GM23338 (cell line): ENCODE data around the gene GBP6. TPM values are rescaled to one million over a fixed set of nuclear protein-coding genes. Genes with fewer than 3 reads are reported as not detected.

ENCODE experiments used
- ATAC-seq: fragments of 200-7000 bp; cut with Tn5 transposase; 3 replicates; pipeline ENCODE4 v1.9.1; 2020
- DNase-seq: peaks from one replicate; pipeline ENCODE4 v3.0.0-alpha.2; 2015; ENCODE audit warnings: low spot score
- H2AFZ ChIP-seq: fragments of 200-600 bp; sonication (generic); 2 replicates; pipeline ENCODE4 v1.8.0; 2016; ENCODE audit warnings: antibody characterized with exemption, mild to moderate bottlenecking, moderate library complexity
- H3F3A ChIP-seq: fragments of 200-600 bp; sonication (generic); replicated peaks from 2 replicates; pipeline ENCODE4 v1.8.0; 2017; ENCODE audit warnings: antibody characterized with exemption, mixed run types, low read depth
- H3K27ac ChIP-seq: fragments of 200-600 bp; sonication (generic); 2 replicates; pipeline ENCODE4 v1.6.1; 2016; ENCODE audit warnings: low read depth
- H3K27me3 ChIP-seq: fragments of 200-600 bp; sonication (generic); 2 replicates; pipeline ENCODE4 v1.8.0; 2016; ENCODE audit warnings: mild to moderate bottlenecking, mixed run types, moderate library complexity; ENCODE audit not compliant: insufficient read depth
- H3K36me3 ChIP-seq: fragments of 200-600 bp; sonication (generic); 2 replicates; pipeline ENCODE4 v1.8.0; 2016; ENCODE audit warnings: mild to moderate bottlenecking; ENCODE audit not compliant: insufficient read depth
- H3K4me1 ChIP-seq: fragments of 200-600 bp; sonication (generic); 2 replicates; pipeline ENCODE4 v1.8.0; 2016; ENCODE audit warnings: mild to moderate bottlenecking, moderate library complexity; ENCODE audit not compliant: insufficient read depth
- H3K4me2 ChIP-seq: fragments of 200-600 bp; sonication (generic); 2 replicates; pipeline ENCODE4 v1.7.1; 2017; ENCODE audit warnings: mixed run types
- H3K4me3 ChIP-seq: fragments of 200-600 bp; sonication (generic); 2 replicates; pipeline ENCODE4 v1.6.1; 2016; ENCODE audit warnings: mixed run types
- H3K79me2 ChIP-seq: fragments of 200-600 bp; sonication (generic); replicated peaks from 2 replicates; pipeline ENCODE4 v1.8.0; 2017; ENCODE audit warnings: mild to moderate bottlenecking; ENCODE audit not compliant: insufficient read depth
- H3K9me2 ChIP-seq: fragments of 200-600 bp; sonication (generic); 2 replicates; pipeline ENCODE4 v1.8.0; 2017; ENCODE audit not compliant: insufficient read depth
- H4K20me1 ChIP-seq: fragments of 200-600 bp; sonication (generic); replicated peaks from 2 replicates; pipeline ENCODE4 v1.8.0; 2017; ENCODE audit warnings: mild to moderate bottlenecking; ENCODE audit not compliant: insufficient read depth
- H3K27ac Mint-ChIP-seq: 2 replicates; pipeline ENCODE4 v1.8.0; 2020; ENCODE audit warnings: inconsistent platforms, mild to moderate bottlenecking, moderate library complexity, mixed read lengths
- H3K27me3 Mint-ChIP-seq: 3 replicates; pipeline ENCODE4 v1.8.0; 2022; ENCODE audit warnings: low read depth, mild to moderate bottlenecking, moderate library complexity, mixed read lengths, inconsistent platforms; ENCODE audit not compliant: insufficient read depth, poor library complexity
- H3K36me3 Mint-ChIP-seq: 3 replicates; pipeline ENCODE4 v1.8.0; 2021; ENCODE audit warnings: low read depth, mild to moderate bottlenecking, inconsistent platforms, moderate library complexity, mixed read lengths
- H3K4me1 Mint-ChIP-seq: 3 replicates; pipeline ENCODE4 v1.8.0; 2020; ENCODE audit warnings: mild to moderate bottlenecking, inconsistent platforms, mixed read lengths
- H3K4me3 Mint-ChIP-seq: 3 replicates; pipeline ENCODE4 v1.8.0; 2021; ENCODE audit warnings: moderate library complexity, mild to moderate bottlenecking, inconsistent platforms, mixed read lengths
- H3K9me3 Mint-ChIP-seq: 3 replicates; pipeline ENCODE4 v1.8.0; 2020; ENCODE audit warnings: moderate library complexity, mild to moderate bottlenecking, inconsistent platforms, mixed read lengths
- EZH2 ChIP-seq: fragments of 200-600 bp; sonication (generic); IDR thresholded peaks from one replicate; pipeline ENCODE4 v1.8.0; 2017; ENCODE audit warnings: antibody characterized with exemption, mild to moderate bottlenecking, low read depth; ENCODE audit not compliant: unreplicated experiment
- long read RNA-seq: library from polyadenylated mRNA; unstranded; transcript quantifications from one replicate; pipeline ENCODE4 v2.0.0, GENCODE V29; 2020; ENCODE audit not compliant: unreplicated experiment
- polyA plus RNA-seq: library from polyadenylated mRNA; unstranded; fragments of >200 nt; fragmentation: Nextera tagmentation; extraction: Ambion mirVana; gene quantifications from 2 replicates; pipeline ENCODE4 v1.2.1, GENCODE V29; 2016
- total RNA-seq: library from RNA; depleted of rRNA; stranded (reverse); fragments of >200 nt; shearing (Covaris generic); gene quantifications from 2 replicates; pipeline ENCODE4 v1.2.3, GENCODE V29; 2014; rRNA removed
- TF ChIP-seq, protein P1 (sequence below): fragments of 250-450 bp; sonication (Bioruptor Pico); IDR thresholded peaks from 2 replicates; pipeline ENCODE4 v1.5.0; 2020; ENCODE audit warnings: mild to moderate bottlenecking, moderate library complexity
- TF ChIP-seq, protein P2 (sequence below): IDR thresholded peaks from 2 replicates; pipeline ENCODE4 v1.6.1; 2016; ENCODE audit warnings: antibody characterized with exemption

GBP6 gene
- total RNA-seq (not detected in 2 replicates), polyA plus RNA-seq (not detected in 2 replicates)
- long read RNA-seq = 0 reads

DNA sequence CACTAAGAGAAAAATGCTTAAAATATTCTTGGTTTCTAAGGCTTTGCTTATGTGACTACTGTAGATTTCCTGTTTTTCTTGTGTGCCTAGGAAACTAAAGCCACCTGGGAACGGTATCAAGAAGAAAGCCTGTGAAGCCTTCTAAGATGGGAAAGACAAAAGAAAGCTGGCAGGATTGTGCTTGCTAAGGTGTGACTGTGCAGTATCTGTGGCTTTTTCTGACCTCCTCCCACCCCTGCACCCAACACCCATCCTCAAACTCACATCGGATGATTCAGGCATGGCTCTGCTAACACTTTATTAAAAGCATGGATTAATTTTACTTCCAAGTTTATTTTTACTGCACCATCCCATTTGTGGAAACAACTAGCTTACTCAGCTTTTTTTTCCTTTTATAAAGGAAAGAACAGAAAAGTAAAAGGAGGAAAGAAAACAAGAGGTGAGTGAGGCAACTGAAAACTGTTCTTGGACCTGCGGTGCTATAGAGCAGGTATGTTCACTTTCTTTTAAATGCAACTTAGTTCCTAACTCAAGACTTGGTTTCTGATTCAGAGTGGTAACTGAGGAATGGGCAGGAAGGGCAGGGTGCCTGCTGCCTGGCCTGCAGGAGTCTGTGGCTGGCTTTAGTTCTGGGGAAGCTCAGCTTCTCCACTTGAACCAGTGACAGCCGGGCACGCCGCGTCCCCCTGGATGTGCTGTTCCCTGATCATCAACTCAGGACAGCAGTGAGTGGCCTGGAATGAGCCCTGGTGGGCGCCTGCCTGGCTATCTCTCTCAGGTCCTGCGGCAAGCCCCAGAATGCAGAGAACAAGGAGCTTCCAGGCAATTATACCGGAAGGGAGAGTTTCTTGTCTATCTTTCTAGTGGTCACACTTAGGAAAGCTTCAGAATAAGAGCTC, at the start of gene GBP6:
Gene GBP6, plus strand, starts transcription at position 422 of the 899 bp plus-strand sequence. CDS start 4,493 bp downstream, outside the sequence.
- H3K4me3 ChIP-seq = no peak within 1 kb of the TSS
- no peaks in the 10 kb centered on the region for H3F3A ChIP-seq
- H3K4me1 ChIP-seq = peaks cover 15% of the 10 kb centered on the region
- Mint-ChIP-seq H3K4me1 (peaks cover 28% of the 10 kb centered on the region), H3K4me3 (no peak within 1 kb of the TSS), H3K36me3 (no peaks in the 10 kb centered on the region), H3K9me3 (no peaks in the 10 kb centered on the region), H3K27ac (peak within 1 kb of the TSS; percentile 38), H3K27me3 (peaks cover 5% of the 10 kb centered on the region)
- H3K27ac ChIP-seq = no peak within 1 kb of the TSS
- H4K20me1 ChIP-seq = no peaks in the 10 kb centered on the region
- H3K79me2 ChIP-seq = no peaks in the 10 kb centered on the region
- H3K27me3 ChIP-seq = no peaks in the 10 kb centered on the region
- peak; percentile 71 for ATAC-seq
- peaks cover 6% of the 10 kb centered on the region; the same call in 1 of the 2 replicates for H3K9me2 ChIP-seq
- no peak within 1 kb of the TSS for H3K4me2 ChIP-seq
- peak within 1 kb of the TSS; percentile 57 for H2AFZ ChIP-seq
- peak; percentile 38 for DNase-seq
- TF ChIP-seq, protein P1, sequence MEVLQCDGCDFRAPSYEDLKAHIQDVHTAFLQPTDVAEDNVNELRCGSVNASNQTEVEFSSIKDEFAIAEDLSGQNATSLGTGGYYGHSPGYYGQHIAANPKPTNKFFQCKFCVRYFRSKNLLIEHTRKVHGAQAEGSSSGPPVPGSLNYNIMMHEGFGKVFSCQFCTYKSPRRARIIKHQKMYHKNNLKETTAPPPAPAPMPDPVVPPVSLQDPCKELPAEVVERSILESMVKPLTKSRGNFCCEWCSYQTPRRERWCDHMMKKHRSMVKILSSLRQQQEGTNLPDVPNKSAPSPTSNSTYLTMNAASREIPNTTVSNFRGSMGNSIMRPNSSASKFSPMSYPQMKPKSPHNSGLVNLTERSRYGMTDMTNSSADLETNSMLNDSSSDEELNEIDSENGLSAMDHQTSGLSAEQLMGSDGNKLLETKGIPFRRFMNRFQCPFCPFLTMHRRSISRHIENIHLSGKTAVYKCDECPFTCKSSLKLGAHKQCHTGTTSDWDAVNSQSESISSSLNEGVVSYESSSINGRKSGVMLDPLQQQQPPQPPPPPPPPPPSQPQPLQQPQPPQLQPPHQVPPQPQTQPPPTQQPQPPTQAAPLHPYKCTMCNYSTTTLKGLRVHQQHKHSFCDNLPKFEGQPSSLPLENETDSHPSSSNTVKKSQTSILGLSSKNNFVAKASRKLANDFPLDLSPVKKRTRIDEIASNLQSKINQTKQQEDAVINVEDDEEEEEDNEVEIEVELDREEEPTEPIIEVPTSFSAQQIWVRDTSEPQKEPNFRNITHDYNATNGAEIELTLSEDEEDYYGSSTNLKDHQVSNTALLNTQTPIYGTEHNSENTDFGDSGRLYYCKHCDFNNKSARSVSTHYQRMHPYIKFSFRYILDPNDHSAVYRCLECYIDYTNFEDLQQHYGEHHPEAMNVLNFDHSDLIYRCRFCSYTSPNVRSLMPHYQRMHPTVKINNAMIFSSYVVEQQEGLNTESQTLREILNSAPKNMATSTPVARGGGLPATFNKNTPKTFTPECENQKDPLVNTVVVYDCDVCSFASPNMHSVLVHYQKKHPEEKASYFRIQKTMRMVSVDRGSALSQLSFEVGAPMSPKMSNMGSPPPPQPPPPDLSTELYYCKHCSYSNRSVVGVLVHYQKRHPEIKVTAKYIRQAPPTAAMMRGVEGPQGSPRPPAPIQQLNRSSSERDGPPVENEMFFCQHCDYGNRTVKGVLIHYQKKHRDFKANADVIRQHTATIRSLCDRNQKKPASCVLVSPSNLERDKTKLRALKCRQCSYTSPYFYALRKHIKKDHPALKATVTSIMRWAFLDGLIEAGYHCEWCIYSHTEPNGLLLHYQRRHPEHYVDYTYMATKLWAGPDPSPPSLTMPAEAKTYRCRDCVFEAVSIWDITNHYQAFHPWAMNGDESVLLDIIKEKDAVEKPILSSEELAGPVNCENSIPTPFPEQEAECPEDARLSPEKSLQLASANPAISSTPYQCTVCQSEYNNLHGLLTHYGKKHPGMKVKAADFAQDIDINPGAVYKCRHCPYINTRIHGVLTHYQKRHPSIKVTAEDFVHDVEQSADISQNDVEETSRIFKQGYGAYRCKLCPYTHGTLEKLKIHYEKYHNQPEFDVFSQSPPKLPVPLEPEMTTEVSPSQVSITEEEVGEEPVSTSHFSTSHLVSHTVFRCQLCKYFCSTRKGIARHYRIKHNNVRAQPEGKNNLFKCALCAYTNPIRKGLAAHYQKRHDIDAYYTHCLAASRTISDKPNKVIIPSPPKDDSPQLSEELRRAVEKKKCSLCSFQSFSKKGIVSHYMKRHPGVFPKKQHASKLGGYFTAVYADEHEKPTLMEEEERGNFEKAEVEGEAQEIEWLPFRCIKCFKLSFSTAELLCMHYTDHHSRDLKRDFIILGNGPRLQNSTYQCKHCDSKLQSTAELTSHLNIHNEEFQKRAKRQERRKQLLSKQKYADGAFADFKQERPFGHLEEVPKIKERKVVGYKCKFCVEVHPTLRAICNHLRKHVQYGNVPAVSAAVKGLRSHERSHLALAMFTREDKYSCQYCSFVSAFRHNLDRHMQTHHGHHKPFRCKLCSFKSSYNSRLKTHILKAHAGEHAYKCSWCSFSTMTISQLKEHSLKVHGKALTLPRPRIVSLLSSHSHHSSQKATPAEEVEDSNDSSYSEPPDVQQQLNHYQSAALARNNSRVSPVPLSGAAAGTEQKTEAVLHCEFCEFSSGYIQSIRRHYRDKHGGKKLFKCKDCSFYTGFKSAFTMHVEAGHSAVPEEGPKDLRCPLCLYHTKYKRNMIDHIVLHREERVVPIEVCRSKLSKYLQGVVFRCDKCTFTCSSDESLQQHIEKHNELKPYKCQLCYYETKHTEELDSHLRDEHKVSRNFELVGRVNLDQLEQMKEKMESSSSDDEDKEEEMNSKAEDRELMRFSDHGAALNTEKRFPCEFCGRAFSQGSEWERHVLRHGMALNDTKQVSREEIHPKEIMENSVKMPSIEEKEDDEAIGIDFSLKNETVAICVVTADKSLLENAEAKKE = no peak
- no peak for TF ChIP-seq EZH2
- H3K36me3 ChIP-seq = no peaks in the 10 kb centered on the region

- DNase-seq (no peak), ATAC-seq (no peak)
- Mint-ChIP-seq H3K4me1 (peaks cover 9% of the 10 kb centered on the region), H3K4me3 (no peak overlapping the region), H3K9me3 (peaks cover 31% of the 10 kb centered on the region), H3K27ac (no peak overlapping the region), H3K36me3 (peaks cover 22% of the 10 kb centered on the region), H3K27me3 (no peaks in the 10 kb centered on the region)
- H2AFZ ChIP-seq = no peak overlapping the region
- H3K27me3 ChIP-seq = no peaks in the 10 kb centered on the region
- H3K4me3 ChIP-seq = no peak overlapping the region
- no peaks in the 10 kb centered on the region for H4K20me1 ChIP-seq
- no peak overlapping the region for H3K4me2 ChIP-seq
- H3K9me2 ChIP-seq = no peaks in the 10 kb centered on the region; the same call in 1 of the 2 replicates
- H3K27ac ChIP-seq = no peak overlapping the region
- no peaks in the 10 kb centered on the region for H3K79me2 ChIP-seq
- peaks cover 13% of the 10 kb centered on the region; the same call in 1 of the 2 replicates for H3K4me1 ChIP-seq
- H3K36me3 ChIP-seq = peaks cover 10% of the 10 kb centered on the region; the same call in 1 of the 2 replicates
- no peaks in the 10 kb centered on the region for H3F3A ChIP-seq
- TF ChIP-seq, protein P2, sequence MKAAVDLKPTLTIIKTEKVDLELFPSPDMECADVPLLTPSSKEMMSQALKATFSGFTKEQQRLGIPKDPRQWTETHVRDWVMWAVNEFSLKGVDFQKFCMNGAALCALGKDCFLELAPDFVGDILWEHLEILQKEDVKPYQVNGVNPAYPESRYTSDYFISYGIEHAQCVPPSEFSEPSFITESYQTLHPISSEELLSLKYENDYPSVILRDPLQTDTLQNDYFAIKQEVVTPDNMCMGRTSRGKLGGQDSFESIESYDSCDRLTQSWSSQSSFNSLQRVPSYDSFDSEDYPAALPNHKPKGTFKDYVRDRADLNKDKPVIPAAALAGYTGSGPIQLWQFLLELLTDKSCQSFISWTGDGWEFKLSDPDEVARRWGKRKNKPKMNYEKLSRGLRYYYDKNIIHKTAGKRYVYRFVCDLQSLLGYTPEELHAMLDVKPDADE = no peak
Observed at GRCh38 chr1:89322402-89322801, 41.5 kb upstream of the GBP6 start.
